ENCODE measurements around the gene DUSP6. TPM values are rescaled to one million over a fixed set of nuclear protein-coding genes. Genes with fewer than 3 reads are reported as not detected.

The DUSP6 gene
- total and polyA plus RNA-seq, 2 of the 13 experiments (the other 11 are each of a cell fraction or from before 2014, with no cell fraction given), result 40.9 to 161 TPM

DNA sequence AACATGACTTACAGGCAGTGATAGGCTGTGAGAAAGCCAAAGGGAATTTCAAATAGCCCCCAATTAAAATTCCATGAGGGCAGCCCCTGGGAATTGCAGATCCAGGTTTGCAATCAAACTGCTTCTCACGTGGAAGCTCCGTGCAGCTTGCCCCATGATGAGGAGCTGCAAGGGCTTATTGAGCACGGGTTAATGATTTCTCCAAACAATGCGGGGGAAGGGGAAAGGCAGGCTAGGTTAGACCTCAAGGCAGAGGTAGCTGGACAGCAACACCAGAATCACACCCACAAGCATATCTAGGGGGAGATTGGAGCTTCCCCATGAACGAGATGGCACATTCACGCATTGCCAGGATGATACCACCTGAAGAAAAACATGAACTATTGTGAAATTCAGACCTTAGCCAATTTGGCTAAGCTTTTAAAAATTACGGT is 5.0 kb upstream of the DUSP6 start (continued):
- TF ChIP-seq ZNF687 (CRISPR knock-in tag; IDR thresholded peaks at IDR 0.05) (peak; percentile 18; the same call in 1 of the 2 replicates), ZNF205 (CRISPR knock-in tag; IDR thresholded peaks at IDR 0.05) (0 out of 2 replicates have a peak, but pooled peaks have one; percentile 34), ZBTB26 (CRISPR knock-in tag; IDR thresholded peaks at IDR 0.05; ENCODE audit: borderline replicate concordance) (0 out of 2 replicates have a peak, but pooled peaks have one; percentile 48), SALL2 (CRISPR knock-in tag; IDR thresholded peaks at IDR 0.05) (no peak), ZSCAN9 (CRISPR knock-in tag; IDR thresholded peaks at IDR 0.05; ENCODE audit: borderline replicate concordance) (no peak), BRD4 (CRISPR knock-in tag; IDR thresholded peaks at IDR 0.05) (0 out of 2 replicates have a peak, but pooled peaks have one; percentile 58), ZNF124 (CRISPR knock-in tag; IDR thresholded peaks at IDR 0.05) (peak; percentile 83), SRSF1 (optimal IDR thresholded peaks at IDR 0.05; ENCODE audit: low read depth, low read length) (no peak), NFYC (CRISPR knock-in tag; IDR thresholded peaks at IDR 0.05) (0 out of 2 replicates have a peak, but pooled peaks have one; percentile 10), ZNF296 (CRISPR knock-in tag; conservative IDR thresholded peaks at IDR 0.05) (no peak), SAP130 (CRISPR knock-in tag; IDR thresholded peaks at IDR 0.05; ENCODE audit: low read depth) (peak; percentile 77), ASH2L (IDR thresholded peaks at IDR 0.05; ENCODE audit: insufficient read length, low read depth, low read length) (peak; percentile 38), SMYD3 (CRISPR knock-in tag; IDR thresholded peaks at IDR 0.05) (no peak), ZNF652 (CRISPR knock-in tag; IDR thresholded peaks at IDR 0.05; ENCODE audit: borderline replicate concordance, low read depth) (peak; percentile 82), FOXP1 (IDR thresholded peaks at IDR 0.05) (no peak), FOXP1 (CRISPR knock-in tag; IDR thresholded peaks at IDR 0.05) (peak; percentile 51; the same call in 1 of the 2 replicates), KMT2A (CRISPR knock-in tag; IDR thresholded peaks at IDR 0.05) (peak; percentile 54; the same call in 1 of the 2 replicates), RARA (CRISPR knock-in tag; IDR thresholded peaks at IDR 0.05) (peak; percentile 66), ZNF333 (CRISPR knock-in tag; IDR thresholded peaks at IDR 0.05; ENCODE audit: borderline replicate concordance) (no peak), IRF2 (CRISPR knock-in tag; IDR thresholded peaks at IDR 0.05) (peak; percentile 57; the same call in 1 of the 2 replicates), HDAC2 (CRISPR knock-in tag; IDR thresholded peaks at IDR 0.05) (peak; percentile 69; the same call in 1 of the 2 replicates)
- TF ChIP-seq, protein P1, sequence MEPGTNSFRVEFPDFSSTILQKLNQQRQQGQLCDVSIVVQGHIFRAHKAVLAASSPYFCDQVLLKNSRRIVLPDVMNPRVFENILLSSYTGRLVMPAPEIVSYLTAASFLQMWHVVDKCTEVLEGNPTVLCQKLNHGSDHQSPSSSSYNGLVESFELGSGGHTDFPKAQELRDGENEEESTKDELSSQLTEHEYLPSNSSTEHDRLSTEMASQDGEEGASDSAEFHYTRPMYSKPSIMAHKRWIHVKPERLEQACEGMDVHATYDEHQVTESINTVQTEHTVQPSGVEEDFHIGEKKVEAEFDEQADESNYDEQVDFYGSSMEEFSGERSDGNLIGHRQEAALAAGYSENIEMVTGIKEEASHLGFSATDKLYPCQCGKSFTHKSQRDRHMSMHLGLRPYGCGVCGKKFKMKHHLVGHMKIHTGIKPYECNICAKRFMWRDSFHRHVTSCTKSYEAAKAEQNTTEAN (CRISPR knock-in tag; conservative IDR thresholded peaks at IDR 0.05), result peak; percentile 69; the same call in 1 of the 2 replicates
- TF ChIP-seq, protein P2, sequence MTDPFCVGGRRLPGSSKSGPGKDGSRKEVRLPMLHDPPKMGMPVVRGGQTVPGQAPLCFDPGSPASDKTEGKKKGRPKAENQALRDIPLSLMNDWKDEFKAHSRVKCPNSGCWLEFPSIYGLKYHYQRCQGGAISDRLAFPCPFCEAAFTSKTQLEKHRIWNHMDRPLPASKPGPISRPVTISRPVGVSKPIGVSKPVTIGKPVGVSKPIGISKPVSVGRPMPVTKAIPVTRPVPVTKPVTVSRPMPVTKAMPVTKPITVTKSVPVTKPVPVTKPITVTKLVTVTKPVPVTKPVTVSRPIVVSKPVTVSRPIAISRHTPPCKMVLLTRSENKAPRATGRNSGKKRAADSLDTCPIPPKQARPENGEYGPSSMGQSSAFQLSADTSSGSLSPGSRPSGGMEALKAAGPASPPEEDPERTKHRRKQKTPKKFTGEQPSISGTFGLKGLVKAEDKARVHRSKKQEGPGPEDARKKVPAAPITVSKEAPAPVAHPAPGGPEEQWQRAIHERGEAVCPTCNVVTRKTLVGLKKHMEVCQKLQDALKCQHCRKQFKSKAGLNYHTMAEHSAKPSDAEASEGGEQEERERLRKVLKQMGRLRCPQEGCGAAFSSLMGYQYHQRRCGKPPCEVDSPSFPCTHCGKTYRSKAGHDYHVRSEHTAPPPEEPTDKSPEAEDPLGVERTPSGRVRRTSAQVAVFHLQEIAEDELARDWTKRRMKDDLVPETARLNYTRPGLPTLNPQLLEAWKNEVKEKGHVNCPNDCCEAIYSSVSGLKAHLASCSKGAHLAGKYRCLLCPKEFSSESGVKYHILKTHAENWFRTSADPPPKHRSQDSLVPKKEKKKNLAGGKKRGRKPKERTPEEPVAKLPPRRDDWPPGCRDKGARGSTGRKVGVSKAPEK (CRISPR knock-in tag; IDR thresholded peaks at IDR 0.05; ENCODE audit: borderline replicate concordance), result no peak
